ENCODE measurements around the gene MSI2.

GRCh38 chr17:57326764-57327163, 70.4 kb downstream of the MSI2 start:
- TF ChIP-seq CTCF (IDR thresholded peaks at IDR 0.05) (no peak), POLR2A (IDR thresholded peaks at IDR 0.05) (no peak)

Measured in thyroid gland (tissue), 4 donors.